GM18861 (cell line): ENCODE results near the gene SNX24.
"Not testable (repeated sequence)": the region's sequence is repeated elsewhere in the genome, so short reads cannot be mapped to it uniquely, and the experiment has no call there.

Experiments
- ATAC-seq: cut with Tn5 transposase; IDR thresholded peaks from one replicate; pipeline ENCODE4 v1.9.1; 2021; ENCODE audit not compliant: unreplicated experiment

SNX24 gene, protein sequence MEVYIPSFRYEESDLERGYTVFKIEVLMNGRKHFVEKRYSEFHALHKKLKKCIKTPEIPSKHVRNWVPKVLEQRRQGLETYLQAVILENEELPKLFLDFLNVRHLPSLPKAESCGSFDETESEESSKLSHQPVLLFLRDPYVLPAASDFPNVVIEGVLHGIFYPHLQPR

GRCh38 chr5:122845229-122846050, at the start of gene SNX24:
TSS of gene SNX24 (plus strand) at chr5:122845613. CDS start at chr5:122845634, 21 bp downstream.
- peak; percentile 82 for ATAC-seq

DNA sequence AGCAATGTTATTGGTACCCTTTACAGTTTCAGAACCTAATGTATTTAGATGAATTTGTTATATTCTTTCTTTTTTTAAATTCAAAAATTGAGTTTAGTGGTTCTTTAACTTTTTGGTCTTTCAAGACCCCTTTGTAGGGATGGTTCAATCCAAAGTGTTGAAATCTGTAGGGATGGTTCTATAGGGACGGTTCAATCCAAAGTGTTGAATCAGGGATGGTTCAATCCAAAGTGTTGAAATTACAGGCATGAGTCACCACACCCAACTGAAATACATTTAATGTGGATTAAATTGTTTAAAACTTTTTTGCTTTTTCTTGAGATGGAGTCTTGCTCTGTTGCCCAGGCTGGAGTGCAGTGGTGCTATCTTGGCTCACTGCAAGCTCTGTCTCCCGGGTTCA, 39.9 kb upstream of the SNX24 start:
- ATAC-seq = no peak

- ATAC-seq = no peak
Measured at GRCh38 chr5:122810405-122810804, 35.0 kb upstream of the SNX24 start.

GRCh38 chr5:122815218-122815767, 30.1 kb upstream of the SNX24 start:
- ATAC-seq = no peak

- ATAC-seq = no peak
Measured at GRCh38 chr5:122816756-122817155, 28.7 kb upstream of the SNX24 start.

DNA sequence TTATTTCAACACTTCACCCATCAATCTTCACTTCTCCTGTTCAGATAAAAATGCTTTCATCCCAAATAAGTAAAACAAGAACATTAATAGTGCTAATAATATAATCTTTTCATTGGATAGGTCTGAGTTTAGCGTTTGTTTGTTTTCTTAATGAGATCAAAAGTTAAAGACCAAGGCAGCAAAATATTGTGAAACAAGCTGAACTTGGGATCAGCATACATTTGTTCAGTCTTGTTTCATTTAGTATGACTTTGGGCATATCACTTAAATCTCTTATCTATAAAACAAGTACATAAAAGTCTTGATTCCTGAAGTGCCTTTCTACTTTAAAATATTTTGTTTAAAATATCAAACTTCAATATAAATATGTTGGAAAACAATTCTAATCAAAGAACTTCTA, 13.4 kb upstream of the SNX24 start:
- no peak for ATAC-seq

DNA sequence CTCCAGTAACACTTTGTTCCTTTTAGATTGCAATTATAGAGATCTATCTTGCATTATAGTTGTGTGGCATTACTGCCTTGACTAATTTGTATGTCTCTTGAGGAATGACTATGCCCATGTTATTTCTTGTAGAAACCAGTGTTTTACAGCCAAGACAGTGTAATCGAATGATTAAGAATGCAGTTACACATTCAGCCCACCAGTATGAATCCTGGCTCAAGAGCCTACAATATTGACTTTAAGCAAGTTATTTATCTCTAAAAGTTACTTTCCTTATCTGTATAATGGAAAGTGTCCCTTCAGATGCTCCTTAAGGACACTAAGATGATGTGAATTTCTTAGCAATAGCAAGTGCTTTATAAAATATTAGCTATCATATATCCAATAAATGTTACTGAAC, 9.7 kb upstream of the SNX24 start:
- ATAC-seq = no peak

- ATAC-seq = no peak
Measured at GRCh38 chr5:122836947-122837346, 8.5 kb upstream of the SNX24 start.

DNA sequence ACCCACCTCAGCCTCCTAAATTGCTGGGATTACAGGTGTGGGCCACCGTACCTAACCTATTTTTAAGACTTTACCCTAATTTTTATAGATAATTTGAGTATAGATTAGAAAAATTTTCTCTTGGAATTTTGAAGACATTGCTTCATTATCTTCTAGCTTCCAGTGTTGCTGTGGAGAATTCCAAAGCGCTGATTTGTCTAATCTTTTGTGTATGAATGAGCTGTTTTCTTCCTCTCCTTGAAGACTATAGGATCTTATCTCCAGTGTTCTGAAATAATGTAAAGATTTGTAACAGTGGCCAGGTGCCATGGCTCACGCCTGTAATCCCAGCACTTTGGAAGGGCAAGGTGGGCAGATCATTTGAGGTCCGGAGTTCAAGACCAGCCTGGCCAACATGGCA, 5.7 kb upstream of the SNX24 start:
- ATAC-seq = no peak

DNA sequence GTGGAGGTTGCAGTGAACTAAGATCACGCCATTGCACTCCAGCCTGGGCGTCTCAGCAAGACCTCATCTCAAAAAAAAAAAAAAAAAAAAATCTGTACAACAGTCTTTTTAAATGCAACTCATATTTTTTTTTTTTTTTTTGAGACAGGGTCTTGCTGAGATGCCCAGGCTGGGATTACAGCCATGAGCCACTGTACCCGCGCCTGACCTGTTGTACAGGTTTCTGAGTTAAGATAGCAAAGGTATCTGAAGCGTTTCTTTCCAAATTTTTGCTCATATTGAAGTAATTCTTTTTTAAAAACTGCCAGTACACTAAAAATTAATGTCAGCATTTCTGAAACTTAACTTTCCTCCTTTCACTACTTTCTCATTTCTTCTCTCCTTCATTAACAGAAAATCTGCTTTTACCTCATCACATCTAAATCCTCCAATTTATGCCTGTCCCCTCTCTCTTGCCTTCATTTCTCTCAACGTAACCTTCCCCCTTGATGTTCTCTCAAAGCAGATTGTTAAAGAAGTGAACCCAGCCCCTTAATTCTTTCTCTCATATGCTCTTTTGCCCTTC, 3.3 kb upstream of the SNX24 start:
- ATAC-seq = no peak

GRCh38 chr5:122844136-122844909, 1.1 kb upstream of the SNX24 start:
- ATAC-seq = no peak

GRCh38 chr5:122844910-122845228, 544 bp upstream of the SNX24 start:
- ATAC-seq = peak; percentile 11

GRCh38 chr5:122846051-122846550, 688 bp downstream of the SNX24 start:
- no peak for ATAC-seq

- ATAC-seq = no peak
Measured at GRCh38 chr5:122847687-122848081, 2.3 kb downstream of the SNX24 start.

DNA sequence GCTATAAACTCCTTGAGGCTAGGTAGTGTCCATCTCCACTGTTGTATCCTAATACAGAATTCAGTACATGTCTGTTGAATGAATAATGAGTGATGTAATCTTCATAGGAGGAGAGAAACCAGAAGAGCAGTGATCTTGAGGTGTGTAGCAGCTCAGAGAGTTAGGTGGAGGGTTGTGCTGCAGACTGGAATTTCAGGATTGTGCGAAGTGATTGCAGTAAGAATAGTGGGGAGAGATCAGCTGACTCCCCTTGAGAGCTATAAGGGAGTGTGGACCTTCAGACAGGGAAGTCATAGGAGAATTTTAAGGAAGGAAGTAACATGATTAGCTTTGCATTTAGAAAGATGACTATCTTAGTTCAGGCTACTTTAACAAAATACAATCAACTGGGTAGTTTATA, 4.4 kb downstream of the SNX24 start:
- no peak for ATAC-seq

GRCh38 chr5:122857538-122857937, 12.1 kb downstream of the SNX24 start:
- ATAC-seq = not testable (repeated sequence)

GRCh38 chr5:122858451-122858850, 13.0 kb downstream of the SNX24 start:
- no peak for ATAC-seq

GRCh38 chr5:122863240-122863639, 17.8 kb downstream of the SNX24 start:
- no peak for ATAC-seq

- ATAC-seq = no peak
Measured at GRCh38 chr5:122863721-122864120, 18.3 kb downstream of the SNX24 start.

DNA sequence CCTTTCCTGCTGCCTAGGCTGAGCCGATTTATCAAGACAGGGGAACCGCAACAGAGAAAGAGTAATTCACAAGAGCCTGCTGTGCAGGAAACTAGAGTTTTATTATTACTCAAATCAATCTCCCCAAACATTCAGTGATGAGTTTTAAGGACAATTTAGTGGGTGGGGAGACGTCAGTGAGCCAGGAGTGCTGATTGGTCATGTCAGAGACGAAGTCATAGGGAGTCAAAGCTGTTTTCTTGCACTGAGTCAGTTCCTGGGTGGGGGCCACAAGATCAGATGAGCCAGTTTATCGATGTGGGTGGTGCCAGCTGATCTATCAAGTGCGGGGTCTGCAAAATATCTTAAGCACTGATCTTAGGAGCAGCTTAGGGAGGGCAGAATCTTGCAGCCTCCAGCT, 19.0 kb downstream of the SNX24 start:
- ATAC-seq = no peak

DNA sequence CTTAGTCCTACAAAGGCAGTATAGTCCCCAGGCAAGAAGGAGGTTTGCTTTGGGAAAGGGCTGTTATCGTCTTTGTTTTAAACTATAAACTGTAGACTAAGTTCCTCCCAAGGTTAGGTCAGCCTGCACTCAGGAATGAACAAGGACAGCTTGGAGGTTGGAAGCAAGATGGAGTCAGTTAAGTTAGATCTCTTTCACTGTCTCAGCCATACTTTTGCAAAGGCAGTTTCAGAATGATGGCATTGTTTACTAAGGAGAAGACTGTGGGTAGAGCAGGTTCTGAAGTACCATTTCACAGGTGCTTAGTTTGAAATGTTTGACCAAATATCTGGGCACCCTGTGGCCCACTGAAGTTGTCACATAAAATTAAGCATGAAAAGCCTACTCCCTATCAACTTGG, 19.4 kb downstream of the SNX24 start:
- ATAC-seq = no peak
